A673 (cell line): Measurements from ENCODE around the gene OR5V1. TPM values are rescaled to one million over a fixed set of nuclear protein-coding genes. Genes with fewer than 3 reads are reported as not detected.

Source experiments
- BruUV-seq: library from RNA; stranded (reverse); fragments of 400-500 nt; replicated peaks from 2 replicates; lab custom pipeline; 2021; lab: Mats Ljungman, UMichigan
- CTCF ChIA-PET: fragments of 300-600 bp; sonication (Branson Sonifier 250); formaldehyde crosslinking; loops from one replicate; lab custom pipeline; 2022; ENCODE audit warnings: antibody characterized with exemption; lab: Charles Lee
- POLR2A ChIA-PET: fragments of 300-600 bp; sonication (Branson Sonifier 250); formaldehyde crosslinking; loops from one replicate; lab custom pipeline; 2022; ENCODE audit warnings: antibody characterized with exemption; ENCODE audit not compliant: low non-redundant PET; lab: Charles Lee
- DNase-seq: peaks from one replicate; pipeline ENCODE4 v3.0.0-alpha.2; 2015; ENCODE audit warnings: low spot score
- H3K27ac ChIP-seq: fragments of 200-600 bp; sonication (generic); 2 replicates; pipeline ENCODE4 v1.5.1; 2016; ENCODE audit warnings: mixed run types, low read depth, mild to moderate bottlenecking, mixed read lengths, antibody characterized with exemption, low read length; ENCODE audit not compliant: poor library complexity, severe bottlenecking
- H3K27me3 ChIP-seq: fragments of 200-600 bp; sonication (generic); replicated peaks from 2 replicates; pipeline ENCODE4 v1.6.1; 2017; ENCODE audit warnings: mixed run types, low read depth, mild to moderate bottlenecking, mixed read lengths, antibody characterized with exemption, low read length; ENCODE audit not compliant: insufficient read depth, poor library complexity
- H3K36me3 ChIP-seq: fragments of 200-600 bp; sonication (generic); 2 replicates; pipeline ENCODE4 v1.6.1; 2016; ENCODE audit warnings: mixed run types, mild to moderate bottlenecking, mixed read lengths, antibody characterized with exemption, low read length; ENCODE audit not compliant: insufficient read depth, poor library complexity, severe bottlenecking
- H3K4me1 ChIP-seq: fragments of 200-600 bp; sonication (generic); 2 replicates; pipeline ENCODE4 v1.6.1; 2017; ENCODE audit warnings: mixed run types, mild to moderate bottlenecking, mixed read lengths, antibody characterized with exemption, low read length; ENCODE audit not compliant: insufficient read depth, poor library complexity, severe bottlenecking
- H3K4me3 ChIP-seq: fragments of 200-600 bp; sonication (generic); 2 replicates; pipeline ENCODE4 v1.5.1; 2016; ENCODE audit warnings: low read depth, mixed run types, mild to moderate bottlenecking, mixed read lengths, low read length; ENCODE audit not compliant: poor library complexity, severe bottlenecking
- H3K9me3 ChIP-seq: fragments of 200-600 bp; sonication (generic); 2 replicates; pipeline ENCODE4 v1.6.1; 2016; ENCODE audit warnings: mixed run types, low read depth, mild to moderate bottlenecking, mixed read lengths, antibody characterized with exemption, low read length; ENCODE audit not compliant: poor library complexity, severe bottlenecking
- EZH2 ChIP-seq: fragments of 200-600 bp; sonication (generic); IDR thresholded peaks from 2 replicates; pipeline ENCODE4 v1.6.1; 2017; ENCODE audit warnings: borderline replicate concordance, low read depth, mild to moderate bottlenecking, mixed read lengths, antibody characterized with exemption, low read length; ENCODE audit not compliant: poor library complexity, severe bottlenecking
- intact Hi-C: fragments of 100-400 bp; cut with micrococcal nuclease; formaldehyde crosslinking; loops from one replicate; pipeline ENCODE4 v1.10.0; 2022; ENCODE audit not compliant: unreplicated experiment
- total RNA-seq: library from RNA; stranded (reverse); gene quantifications from 2 replicates; pipeline ENCODE4 v1.2.3, GENCODE V29; 2021
- TF ChIP-seq, protein P1 (sequence below): fragments of 300-800, 200-600 bp; sonication (generic); conservative IDR thresholded peaks from 2 replicates; pipeline ENCODE4 v1.5.1; 2017; ENCODE audit warnings: low read depth, mild to moderate bottlenecking, antibody characterized with exemption, low read length, moderate library complexity, mixed read lengths

OR5V1 gene
- total RNA-seq, 1 experiment from 2014 or later, result not detected

DNA sequence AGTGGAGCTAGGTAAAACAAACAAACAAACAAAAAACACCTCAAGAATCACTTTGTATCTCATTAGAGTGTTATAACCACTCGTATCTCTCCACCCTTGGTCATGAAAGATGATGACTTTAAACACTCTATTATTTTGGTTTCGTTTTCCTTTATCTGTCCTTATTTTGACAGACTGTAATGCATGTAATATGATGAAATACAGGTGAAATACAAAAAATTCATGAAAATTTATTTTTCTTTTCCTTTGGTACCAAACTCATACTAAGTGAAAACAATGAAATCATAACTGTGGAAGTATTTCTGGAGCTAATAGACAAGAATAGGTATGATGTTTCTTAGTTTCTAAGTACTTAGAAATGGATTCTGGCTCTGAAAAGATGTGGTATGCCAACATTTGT, 30.9 kb upstream of the OR5V1 start:
- TF ChIP-seq, protein P1, sequence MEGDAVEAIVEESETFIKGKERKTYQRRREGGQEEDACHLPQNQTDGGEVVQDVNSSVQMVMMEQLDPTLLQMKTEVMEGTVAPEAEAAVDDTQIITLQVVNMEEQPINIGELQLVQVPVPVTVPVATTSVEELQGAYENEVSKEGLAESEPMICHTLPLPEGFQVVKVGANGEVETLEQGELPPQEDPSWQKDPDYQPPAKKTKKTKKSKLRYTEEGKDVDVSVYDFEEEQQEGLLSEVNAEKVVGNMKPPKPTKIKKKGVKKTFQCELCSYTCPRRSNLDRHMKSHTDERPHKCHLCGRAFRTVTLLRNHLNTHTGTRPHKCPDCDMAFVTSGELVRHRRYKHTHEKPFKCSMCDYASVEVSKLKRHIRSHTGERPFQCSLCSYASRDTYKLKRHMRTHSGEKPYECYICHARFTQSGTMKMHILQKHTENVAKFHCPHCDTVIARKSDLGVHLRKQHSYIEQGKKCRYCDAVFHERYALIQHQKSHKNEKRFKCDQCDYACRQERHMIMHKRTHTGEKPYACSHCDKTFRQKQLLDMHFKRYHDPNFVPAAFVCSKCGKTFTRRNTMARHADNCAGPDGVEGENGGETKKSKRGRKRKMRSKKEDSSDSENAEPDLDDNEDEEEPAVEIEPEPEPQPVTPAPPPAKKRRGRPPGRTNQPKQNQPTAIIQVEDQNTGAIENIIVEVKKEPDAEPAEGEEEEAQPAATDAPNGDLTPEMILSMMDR, result no peak
- no peak for TF ChIP-seq EZH2
- intact Hi-C loops, result no loop called here
- BruUV-seq, result no TSS peak
- DNase-seq, result no peak
- Histone ChIP-seq H3K4me3 (no peak overlapping the region), H3K4me1 (no peaks in the 10 kb centered on the region), H3K9me3 (no peaks in the 10 kb centered on the region), H3K27ac (no peak overlapping the region), H3K27me3 (peaks cover 27% of the 10 kb centered on the region), H3K36me3 (no peaks in the 10 kb centered on the region)
- CTCF ChIA-PET, result no interaction called here
- POLR2A ChIA-PET, result no interaction called here

DNA sequence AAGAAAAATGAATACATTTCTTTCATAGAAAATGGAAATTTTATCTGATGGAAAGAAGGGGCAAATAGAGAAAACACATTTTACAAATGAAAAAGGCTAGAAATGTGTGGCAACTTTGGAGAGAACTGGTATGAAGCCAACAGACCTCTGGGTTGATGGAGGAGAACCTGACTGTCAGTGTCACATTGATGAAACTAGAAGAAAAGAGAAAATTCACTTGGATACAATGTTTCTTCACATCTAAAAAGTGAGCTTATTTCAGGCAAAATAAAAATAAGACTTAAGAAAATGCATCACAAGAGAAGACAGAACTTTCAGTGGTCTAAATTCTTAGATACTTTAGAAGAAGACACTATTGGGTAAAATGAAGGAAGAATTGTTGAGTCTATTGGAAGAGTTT, 26.7 kb upstream of the OR5V1 start, which contains the start of gene OR12D2:
OR12D2 (plus strand) TSS at position 301 of the 400 bp plus-strand sequence. CDS start 1,069 bp downstream, outside the sequence.
- no peaks in the 10 kb centered on the region for H3K36me3 ChIP-seq
- TF ChIP-seq EZH2, result no peak
- TF ChIP-seq, protein P1, result no peak
- H3K4me1 ChIP-seq, result no peaks in the 10 kb centered on the region
- no peak for DNase-seq
- peaks cover 36% of the 10 kb centered on the region for H3K27me3 ChIP-seq
- no TSS peak for BruUV-seq
- H3K27ac ChIP-seq, result no peak within 1 kb of the TSS
- no peaks in the 10 kb centered on the region for H3K9me3 ChIP-seq
- intact Hi-C loops, result no loop called here
- H3K4me3 ChIP-seq, result no peak within 1 kb of the TSS
- CTCF ChIA-PET, result no interaction called here
- POLR2A ChIA-PET, result no interaction called here

DNA sequence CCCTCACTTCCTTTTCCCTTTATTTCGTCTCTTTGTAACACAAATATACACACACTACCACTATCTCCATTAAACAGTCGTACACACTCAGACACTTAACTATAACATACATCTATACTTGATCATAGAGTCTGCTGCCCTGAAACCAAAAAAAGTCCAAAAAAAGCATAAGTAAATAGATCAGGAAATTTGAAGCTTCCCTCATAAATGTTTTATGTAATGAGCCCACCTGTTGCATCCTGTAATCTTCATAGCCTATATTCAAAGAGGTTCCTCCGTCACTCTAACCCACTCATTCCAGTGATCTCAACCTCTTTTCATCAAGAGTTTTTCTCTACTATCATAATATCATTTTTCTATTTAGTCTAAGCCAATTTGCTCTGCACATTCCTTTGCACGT, 19.9 kb upstream of the OR5V1 start:
- TF ChIP-seq, protein P1, result no peak
- TF ChIP-seq EZH2, result no peak
- Histone ChIP-seq H3K9me3 (no peaks in the 10 kb centered on the region), H3K4me1 (no peaks in the 10 kb centered on the region), H3K4me3 (no peak overlapping the region), H3K27me3 (peaks cover 22% of the 10 kb centered on the region), H3K27ac (no peak overlapping the region), H3K36me3 (no peaks in the 10 kb centered on the region)
- BruUV-seq, result no TSS peak
- intact Hi-C loops, result no loop called here
- ChIA-PET POLR2A (no interaction called here), CTCF (no interaction called here)
- no peak for DNase-seq
